PFSK-1 (cell line): Measurements from ENCODE around the gene G3BP2.

Experiments used
- FOXP2 ChIP-seq: optimal IDR thresholded peaks from 2 replicates; pipeline ENCODE3; 2011; ENCODE audit warnings: borderline replicate concordance, control low read depth, inconsistent platforms; ENCODE audit not compliant: insufficient read depth; ENCODE audit errors: extremely low read length, extremely low read depth
- POLR2AphosphoS5 ChIP-seq: IDR thresholded peaks from 2 replicates; pipeline ENCODE4 v1.6.1; 2012; ENCODE audit warnings: low read depth, mild to moderate bottlenecking, control low read depth, low read length, moderate library complexity
- SIN3A ChIP-seq: IDR thresholded peaks from 2 replicates; pipeline ENCODE4 v1.6.1; 2012; ENCODE audit warnings: mild to moderate bottlenecking, low read length, moderate library complexity, borderline replicate concordance; ENCODE audit not compliant: insufficient read depth
- TAF1 ChIP-seq: IDR thresholded peaks from 2 replicates; pipeline ENCODE4 v1.6.1; 2012; ENCODE audit warnings: low read length, control low read depth, borderline replicate concordance; ENCODE audit not compliant: insufficient read depth
- TF ChIP-seq, protein P1 (sequence below), 2 experiments: IDR thresholded peaks; 2 replicates each; pipeline versions ENCODE4 v1.6.1 to v1.8.0; 2011 to 2012; ENCODE audit warnings: low read depth in 2 of 2, low read length in 2 of 2, control low read depth in 1 of 2, inconsistent platforms in 1 of 2, mild to moderate bottlenecking in 1 of 2, moderate library complexity in 1 of 2; ENCODE audit not compliant: insufficient read depth in 1 of 2

G3BP2 gene

DNA sequence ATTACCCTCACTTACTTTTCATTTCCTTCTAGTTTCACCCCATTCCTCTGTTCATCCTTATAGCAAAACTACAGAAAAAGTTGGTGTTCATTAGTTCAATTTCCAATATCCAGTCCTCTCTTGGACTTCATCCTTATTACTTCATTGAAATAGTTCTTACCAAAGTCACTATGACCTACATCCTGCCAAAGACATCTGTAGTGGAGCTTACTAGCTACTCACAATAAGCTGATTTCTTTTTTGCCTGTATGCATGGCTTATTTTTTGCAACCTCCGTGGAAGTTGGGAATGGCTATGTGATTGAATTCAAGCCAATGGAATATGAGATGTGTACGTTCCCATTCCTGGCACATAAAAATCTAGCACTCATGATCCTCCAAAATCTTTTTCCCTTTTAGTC lies 38.3 kb downstream of the G3BP2 start:
- TF ChIP-seq TAF1 (no peak), POLR2AphosphoS5 (no peak), FOXP2 (no peak), SIN3A (no peak)
- TF ChIP-seq, protein P1, sequence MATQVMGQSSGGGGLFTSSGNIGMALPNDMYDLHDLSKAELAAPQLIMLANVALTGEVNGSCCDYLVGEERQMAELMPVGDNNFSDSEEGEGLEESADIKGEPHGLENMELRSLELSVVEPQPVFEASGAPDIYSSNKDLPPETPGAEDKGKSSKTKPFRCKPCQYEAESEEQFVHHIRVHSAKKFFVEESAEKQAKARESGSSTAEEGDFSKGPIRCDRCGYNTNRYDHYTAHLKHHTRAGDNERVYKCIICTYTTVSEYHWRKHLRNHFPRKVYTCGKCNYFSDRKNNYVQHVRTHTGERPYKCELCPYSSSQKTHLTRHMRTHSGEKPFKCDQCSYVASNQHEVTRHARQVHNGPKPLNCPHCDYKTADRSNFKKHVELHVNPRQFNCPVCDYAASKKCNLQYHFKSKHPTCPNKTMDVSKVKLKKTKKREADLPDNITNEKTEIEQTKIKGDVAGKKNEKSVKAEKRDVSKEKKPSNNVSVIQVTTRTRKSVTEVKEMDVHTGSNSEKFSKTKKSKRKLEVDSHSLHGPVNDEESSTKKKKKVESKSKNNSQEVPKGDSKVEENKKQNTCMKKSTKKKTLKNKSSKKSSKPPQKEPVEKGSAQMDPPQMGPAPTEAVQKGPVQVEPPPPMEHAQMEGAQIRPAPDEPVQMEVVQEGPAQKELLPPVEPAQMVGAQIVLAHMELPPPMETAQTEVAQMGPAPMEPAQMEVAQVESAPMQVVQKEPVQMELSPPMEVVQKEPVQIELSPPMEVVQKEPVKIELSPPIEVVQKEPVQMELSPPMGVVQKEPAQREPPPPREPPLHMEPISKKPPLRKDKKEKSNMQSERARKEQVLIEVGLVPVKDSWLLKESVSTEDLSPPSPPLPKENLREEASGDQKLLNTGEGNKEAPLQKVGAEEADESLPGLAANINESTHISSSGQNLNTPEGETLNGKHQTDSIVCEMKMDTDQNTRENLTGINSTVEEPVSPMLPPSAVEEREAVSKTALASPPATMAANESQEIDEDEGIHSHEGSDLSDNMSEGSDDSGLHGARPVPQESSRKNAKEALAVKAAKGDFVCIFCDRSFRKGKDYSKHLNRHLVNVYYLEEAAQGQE (IDR thresholded peaks at IDR 0.05; ENCODE audit: insufficient read depth in 1 of 2, low read depth in 2 of 2, low read length in 2 of 2), result no peak

DNA sequence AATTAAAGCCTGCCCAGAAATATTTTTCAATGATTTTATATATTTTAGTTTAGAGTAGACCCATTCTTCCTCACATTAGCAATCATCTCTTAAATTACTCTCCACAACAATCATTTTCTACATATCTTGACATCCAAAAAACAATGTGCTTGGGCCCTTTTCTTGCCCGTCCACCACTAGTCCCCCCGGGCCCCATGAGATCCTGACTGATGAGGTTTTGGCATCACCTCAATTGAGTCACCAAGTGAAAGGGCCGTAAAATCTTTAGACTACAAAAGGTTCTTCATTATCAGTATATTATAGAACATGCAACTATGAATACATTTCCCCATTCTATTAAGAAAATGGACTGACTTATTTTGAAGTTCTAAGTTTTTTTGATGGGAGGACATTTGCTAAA lies 38.9 kb downstream of the G3BP2 start:
- TF ChIP-seq POLR2AphosphoS5 (no peak), TAF1 (no peak), FOXP2 (no peak), SIN3A (no peak)
- TF ChIP-seq, protein P1 (IDR thresholded peaks at IDR 0.05; ENCODE audit: insufficient read depth in 1 of 2, low read depth in 2 of 2, low read length in 2 of 2), result no peak

DNA sequence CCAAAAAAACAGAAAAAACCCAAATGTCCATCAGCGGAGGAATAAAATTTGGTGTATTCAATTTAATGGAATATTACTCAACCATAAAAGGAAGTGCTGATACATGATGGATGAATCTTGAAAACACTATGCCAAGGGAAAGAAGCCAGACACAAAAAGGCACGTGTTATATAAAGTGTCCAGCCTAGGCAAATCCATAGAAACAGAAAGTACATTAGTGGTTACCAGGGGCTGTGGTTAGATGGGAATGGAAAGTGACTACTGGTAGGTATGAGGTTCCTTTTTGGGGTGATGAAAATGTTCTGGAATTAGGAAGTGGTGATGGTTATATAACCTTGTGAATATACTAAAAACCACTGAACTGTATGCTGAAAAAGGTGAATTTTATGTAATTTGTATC lies 39.4 kb downstream of the G3BP2 start:
- no peak for TF ChIP-seq FOXP2
- no peak for TF ChIP-seq TAF1
- TF ChIP-seq POLR2AphosphoS5, result no peak
- TF ChIP-seq SIN3A, result no peak
- TF ChIP-seq, protein P1 (IDR thresholded peaks at IDR 0.05; ENCODE audit: insufficient read depth in 1 of 2, low read depth in 2 of 2, low read length in 2 of 2), result no peak

DNA sequence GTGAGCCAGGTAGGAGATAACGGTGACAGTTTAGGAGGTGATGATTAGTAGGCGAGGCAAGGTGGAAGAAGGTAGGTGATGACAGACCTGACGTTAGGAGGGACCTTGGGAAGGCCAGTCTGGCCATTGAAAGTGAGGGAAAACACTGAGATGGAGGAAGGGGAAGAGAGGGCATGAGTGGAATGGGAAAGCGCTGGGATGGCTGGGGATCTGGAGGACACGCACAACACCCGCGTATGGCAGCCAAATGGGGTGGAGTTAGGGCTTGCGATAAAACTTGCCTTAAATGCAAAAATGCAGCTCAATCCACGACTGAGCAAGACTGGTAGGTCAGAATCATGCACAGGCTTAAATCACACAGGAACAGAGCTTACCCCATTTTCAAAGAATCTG lies 42.3 kb downstream of the G3BP2 start:
- no peak for TF ChIP-seq FOXP2
- TF ChIP-seq SIN3A, result no peak
- TF ChIP-seq, protein P1 (IDR thresholded peaks at IDR 0.05; ENCODE audit: insufficient read depth in 1 of 2, low read depth in 2 of 2, low read length in 2 of 2), result no peak
- TF ChIP-seq POLR2AphosphoS5, result no peak
- no peak for TF ChIP-seq TAF1
